Measurements from ENCODE around the gene GGTLC1. TPM values are rescaled to one million over a fixed set of nuclear protein-coding genes. Genes with fewer than 3 reads are reported as not detected.

GGTLC1 gene
- total RNA-seq, 1 experiment from 2014 or later = not detected

DNA sequence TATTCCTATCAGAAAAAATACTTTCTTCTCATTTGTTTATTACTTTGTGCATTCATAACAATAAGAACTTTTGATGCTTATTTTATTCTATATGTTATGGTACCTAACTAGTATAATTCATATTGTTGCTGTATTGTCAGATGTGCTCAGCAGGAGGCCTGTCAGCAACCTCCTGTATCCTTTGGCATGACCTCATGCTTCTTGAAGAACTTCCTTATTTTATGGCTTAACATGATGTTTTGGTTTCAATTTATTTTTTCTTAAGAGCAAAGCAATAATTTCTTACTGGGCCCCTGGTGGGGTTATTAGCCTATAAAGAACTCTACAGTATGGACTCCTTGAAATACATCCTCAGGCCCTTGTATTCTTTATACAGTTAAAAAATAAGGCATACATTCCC is 17.3 kb downstream of the GGTLC1 start:
- H3K4me3 ChIP-seq (ENCODE audit: low read length) = no peak overlapping the region
- H3K4me1 ChIP-seq (ENCODE audit: insufficient read depth, low read length) = no peaks in the 10 kb centered on the region
- no peaks in the 10 kb centered on the region for H3K9me3 ChIP-seq (ENCODE audit: low read length)
- ChIA-PET POLR2A (ENCODE audit: unreplicated experiment) (no interaction called here), CTCF (no interaction called here)
- intact Hi-C loops (cut with micrococcal nuclease) = no loop called here
- no peak for ATAC-seq
- H4K20me1 ChIP-seq (ENCODE audit: low read length) = no peaks in the 10 kb centered on the region
- H3K9ac ChIP-seq (ENCODE audit: low read length) = no peak overlapping the region
- BruUV-seq (replicated peaks) = no TSS peak
- no peaks in the 10 kb centered on the region for H3K9me2 ChIP-seq (replicated peaks; ENCODE audit: low read length)
- peaks cover 39% of the 10 kb centered on the region for H3K27me3 ChIP-seq (ENCODE audit: low read length)
- TF ChIP-seq EZH2phosphoT487 (IDR thresholded peaks at IDR 0.05; ENCODE audit: borderline replicate concordance, low read length) (no peak), EZH2 (IDR thresholded peaks at IDR 0.05; ENCODE audit: low read length, unreplicated experiment) (no peak)
- TF ChIP-seq, protein P1, sequence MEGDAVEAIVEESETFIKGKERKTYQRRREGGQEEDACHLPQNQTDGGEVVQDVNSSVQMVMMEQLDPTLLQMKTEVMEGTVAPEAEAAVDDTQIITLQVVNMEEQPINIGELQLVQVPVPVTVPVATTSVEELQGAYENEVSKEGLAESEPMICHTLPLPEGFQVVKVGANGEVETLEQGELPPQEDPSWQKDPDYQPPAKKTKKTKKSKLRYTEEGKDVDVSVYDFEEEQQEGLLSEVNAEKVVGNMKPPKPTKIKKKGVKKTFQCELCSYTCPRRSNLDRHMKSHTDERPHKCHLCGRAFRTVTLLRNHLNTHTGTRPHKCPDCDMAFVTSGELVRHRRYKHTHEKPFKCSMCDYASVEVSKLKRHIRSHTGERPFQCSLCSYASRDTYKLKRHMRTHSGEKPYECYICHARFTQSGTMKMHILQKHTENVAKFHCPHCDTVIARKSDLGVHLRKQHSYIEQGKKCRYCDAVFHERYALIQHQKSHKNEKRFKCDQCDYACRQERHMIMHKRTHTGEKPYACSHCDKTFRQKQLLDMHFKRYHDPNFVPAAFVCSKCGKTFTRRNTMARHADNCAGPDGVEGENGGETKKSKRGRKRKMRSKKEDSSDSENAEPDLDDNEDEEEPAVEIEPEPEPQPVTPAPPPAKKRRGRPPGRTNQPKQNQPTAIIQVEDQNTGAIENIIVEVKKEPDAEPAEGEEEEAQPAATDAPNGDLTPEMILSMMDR (conservative IDR thresholded peaks at IDR 0.05; ENCODE audit: low read depth, low read length) = no peak
- H3K4me2 ChIP-seq (ENCODE audit: low read length) = no peak overlapping the region
- no peaks in the 10 kb centered on the region for H3F3A ChIP-seq (ENCODE audit: low read length, unreplicated experiment)
- no peaks in the 10 kb centered on the region for H3K79me2 ChIP-seq (ENCODE audit: low read length)
- no peak for DNase-seq
- H3K27ac ChIP-seq (ENCODE audit: low read length) = no peak overlapping the region
- no peak overlapping the region for H2AFZ ChIP-seq (ENCODE audit: low read length)
- no peaks in the 10 kb centered on the region for H3K36me3 ChIP-seq (ENCODE audit: low read depth, low read length)

DNA sequence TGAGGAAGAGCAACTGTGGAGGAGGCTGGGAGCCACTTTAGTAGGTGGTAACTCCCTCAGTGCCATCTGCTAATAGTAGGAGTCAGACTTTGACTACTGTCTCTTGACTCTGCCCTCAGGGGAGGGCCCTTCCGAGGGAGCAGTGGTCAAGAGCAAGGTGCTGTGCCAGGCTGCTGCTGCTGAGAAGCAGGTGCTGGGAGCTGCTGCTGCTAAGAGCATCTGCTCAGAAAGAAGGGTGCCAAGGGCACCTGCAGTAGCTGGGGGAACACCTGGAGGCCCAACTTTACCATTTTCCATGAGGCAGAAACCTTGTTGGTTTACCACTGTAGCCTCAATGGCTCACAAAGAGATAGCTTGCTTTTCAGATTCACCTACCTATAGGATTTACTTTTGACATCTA is 18.5 kb downstream of the GGTLC1 start:
- intact Hi-C loops (cut with micrococcal nuclease) = no loop called here
- H3K4me1 ChIP-seq (ENCODE audit: insufficient read depth, low read length) = no peaks in the 10 kb centered on the region
- H3K4me3 ChIP-seq (ENCODE audit: low read length) = no peak overlapping the region
- no peak for DNase-seq
- no peak for ATAC-seq
- H4K20me1 ChIP-seq (ENCODE audit: low read length) = no peaks in the 10 kb centered on the region
- POLR2A ChIA-PET (ENCODE audit: unreplicated experiment) = no interaction called here
- CTCF ChIA-PET = no interaction called here
- no peaks in the 10 kb centered on the region for H3K36me3 ChIP-seq (ENCODE audit: low read depth, low read length)
- no peak overlapping the region for H3K4me2 ChIP-seq (ENCODE audit: low read length)
- BruUV-seq (replicated peaks) = no TSS peak
- no peaks in the 10 kb centered on the region for H3K9me2 ChIP-seq (replicated peaks; ENCODE audit: low read length)
- no peaks in the 10 kb centered on the region for H3K79me2 ChIP-seq (ENCODE audit: low read length)
- H3K27ac ChIP-seq (ENCODE audit: low read length) = no peak overlapping the region
- peaks cover 10% of the 10 kb centered on the region; the same call in 1 of the 2 replicates for H3K9me3 ChIP-seq (ENCODE audit: low read length)
- H2AFZ ChIP-seq (ENCODE audit: low read length) = no peak overlapping the region
- H3K9ac ChIP-seq (ENCODE audit: low read length) = no peak overlapping the region
- TF ChIP-seq EZH2phosphoT487 (IDR thresholded peaks at IDR 0.05; ENCODE audit: borderline replicate concordance, low read length) (no peak), EZH2 (IDR thresholded peaks at IDR 0.05; ENCODE audit: low read length, unreplicated experiment) (no peak)
- TF ChIP-seq, protein P1 (conservative IDR thresholded peaks at IDR 0.05; ENCODE audit: low read depth, low read length) = no peak
- no peaks in the 10 kb centered on the region for H3F3A ChIP-seq (ENCODE audit: low read length, unreplicated experiment)
- H3K27me3 ChIP-seq (ENCODE audit: low read length) = peaks cover 37% of the 10 kb centered on the region

DNA sequence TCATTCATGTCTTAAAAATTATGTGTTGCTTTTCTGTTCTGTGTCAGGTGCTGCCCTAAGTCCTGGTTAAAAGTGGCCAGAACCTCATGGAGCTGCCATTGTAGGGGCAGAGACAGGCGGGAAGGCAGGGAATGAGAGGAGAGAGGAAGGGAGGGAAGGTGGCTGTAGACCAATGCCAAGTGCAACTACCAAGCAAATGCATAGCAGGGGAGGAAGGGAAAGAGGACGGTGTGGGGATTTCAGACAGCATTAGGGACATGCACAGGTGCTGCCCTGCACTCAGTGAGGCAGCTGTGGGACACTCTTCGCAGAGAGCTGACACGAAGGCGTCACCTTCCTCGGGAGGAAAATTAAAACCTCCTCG is 21.0 kb downstream of the GGTLC1 start:
- Histone ChIP-seq H3K9ac (ENCODE audit: low read length) (no peak overlapping the region), H3K4me2 (ENCODE audit: low read length) (no peak overlapping the region), H3F3A (ENCODE audit: low read length, unreplicated experiment) (no peaks in the 10 kb centered on the region), H4K20me1 (ENCODE audit: low read length) (no peaks in the 10 kb centered on the region), H3K9me2 (replicated peaks; ENCODE audit: low read length) (no peaks in the 10 kb centered on the region), H3K79me2 (ENCODE audit: low read length) (no peaks in the 10 kb centered on the region), H3K27ac (ENCODE audit: low read length) (no peak overlapping the region), H3K27me3 (ENCODE audit: low read length) (peaks cover 12% of the 10 kb centered on the region), H2AFZ (ENCODE audit: low read length) (no peak overlapping the region), H3K36me3 (ENCODE audit: low read depth, low read length) (no peaks in the 10 kb centered on the region), H3K4me1 (ENCODE audit: insufficient read depth, low read length) (no peaks in the 10 kb centered on the region), H3K9me3 (ENCODE audit: low read length) (peaks cover 33% of the 10 kb centered on the region), H3K4me3 (ENCODE audit: low read length) (no peak overlapping the region)
- no peak for ATAC-seq
- ChIA-PET CTCF (no interaction called here), POLR2A (ENCODE audit: unreplicated experiment) (no interaction called here)
- DNase-seq = no peak
- no TSS peak for BruUV-seq (replicated peaks)
- intact Hi-C loops (cut with micrococcal nuclease) = no loop called here
- TF ChIP-seq, protein P1 (conservative IDR thresholded peaks at IDR 0.05; ENCODE audit: low read depth, low read length) = no peak
- TF ChIP-seq EZH2 (IDR thresholded peaks at IDR 0.05; ENCODE audit: low read length, unreplicated experiment) (no peak), EZH2phosphoT487 (IDR thresholded peaks at IDR 0.05; ENCODE audit: borderline replicate concordance, low read length) (no peak)
